ENCODE data around the gene QPCT. TPM values are rescaled to one million over a fixed set of nuclear protein-coding genes. Genes with fewer than 3 reads are reported as not detected.
A peak's percentile ranks its signal among the peaks of the same experiment; 100 is the strongest.

The QPCT gene
- total and polyA plus RNA-seq, 2 of the 4 experiments (the other 2 are of a cell fraction) = 1.9 to 2.2 TPM

DNA sequence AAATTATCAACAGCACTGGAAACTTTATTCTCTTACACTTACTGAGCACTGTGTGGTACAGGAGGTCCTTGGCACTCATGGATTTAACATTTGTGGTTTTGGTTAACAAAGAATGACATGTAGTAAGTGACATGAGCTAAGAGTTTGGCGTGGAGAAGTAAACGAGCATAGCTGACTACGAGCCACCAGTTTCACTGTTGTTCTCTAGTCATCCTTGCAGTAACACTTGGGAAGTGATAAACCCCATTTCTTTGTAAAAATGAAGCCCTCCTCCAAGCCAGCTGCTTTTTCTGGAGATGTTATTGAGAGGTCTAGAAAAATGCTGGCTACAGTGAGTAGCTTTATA lies 32.7 kb downstream of the QPCT start:
- Histone ChIP-seq H3K18ac (ENCODE audit: low read depth, low read length) (peak overlapping the region; percentile 59; the same call in 1 of the 2 replicates), H2AK9ac (replicated peaks; ENCODE audit: low read depth, low read length, poor library complexity) (no peak overlapping the region), H2BK5ac (ENCODE audit: low read depth, low read length, poor library complexity, severe bottlenecking) (peak overlapping the region; percentile 39), H3K14ac (replicated peaks; ENCODE audit: low read depth, low read length) (peak overlapping the region; percentile 24), H4K5ac (ENCODE audit: low read depth, low read length) (no peak overlapping the region), H3K9ac (ENCODE audit: low read depth, low read length) (no peak overlapping the region), H4K91ac (ENCODE audit: insufficient read depth, low read depth, low read length) (no peak overlapping the region), H2BK20ac (ENCODE audit: low read depth, low read length) (peak overlapping the region; percentile 42), H3K56ac (ENCODE audit: extremely low read depth, insufficient read depth, low read length) (no peak overlapping the region; the same call in 1 of the 2 replicates), H3K4me1 (ENCODE audit: control insufficient read depth, insufficient read depth, low read length) (peaks cover 9% of the 10 kb centered on the region), H2BK120ac (ENCODE audit: low read depth, low read length) (peak overlapping the region; percentile 26; the same call in 1 of the 2 replicates), H3K27me3 (ENCODE audit: control insufficient read depth, insufficient read depth, low read length) (no peaks in the 10 kb centered on the region), H3K4ac (ENCODE audit: low read depth, low read length) (peak overlapping the region; percentile 7; the same call in 1 of the 2 replicates), H2AK5ac (ENCODE audit: low read depth, low read length) (peak overlapping the region; percentile 2; the same call in 1 of the 2 replicates), H2AFZ (replicated peaks; ENCODE audit: low read length, poor library complexity) (no peak overlapping the region), H3K4me3 (ENCODE audit: insufficient read depth, low read depth, low read length) (peak overlapping the region; percentile 14; the same call in 1 of the 2 replicates), H3K79me1 (ENCODE audit: low read depth in 1 of 2, low read length in 2 of 2) (peaks cover 0 to 4% of the 10 kb centered on the region in 2 experiments; a peak in 1 of 4 replicates), H3K27ac (ENCODE audit: insufficient read depth, low read length) (peak overlapping the region; percentile 18; the same call in 1 of the 2 replicates), H4K8ac (ENCODE audit: low read depth in 2 of 2, low read length in 2 of 2) (no peak overlapping the region), H3K9me1 (ENCODE audit: insufficient read depth, low read length) (peaks cover 9% of the 10 kb centered on the region), H3K9me3 (ENCODE audit: control insufficient read depth, insufficient read depth, low read length) (no peaks in the 10 kb centered on the region), H4K20me1 (ENCODE audit: insufficient read depth, low read length) (no peaks in the 10 kb centered on the region), H3K23ac (ENCODE audit: low read depth, low read length) (peak overlapping the region; percentile 13; the same call in 1 of the 2 replicates), H3K36me3 (ENCODE audit: control insufficient read depth, insufficient read depth, low read length) (no peaks in the 10 kb centered on the region), H3K4me2 (ENCODE audit: low read depth, low read length) (peak overlapping the region; percentile 90), H2BK15ac (ENCODE audit: low read depth, low read length) (no peak overlapping the region; the same call in 2 of the 3 replicates)
- no CpG with 5 or more reads among the region's 3 CpGs for WGBS, 2 experiments (ENCODE audit: extremely low coverage in 2 of 2, insufficient read length in 1 of 2)
- intact Hi-C loops (cut with micrococcal nuclease) (no loop called here), dilution Hi-C loops (cut with HindIII; ENCODE audit: low sequenced_read_pairs, unreplicated experiment) (no loop called here), in situ Hi-C loops (cut with MboI; ENCODE audit: low sequenced_read_pairs) (no loop called here)
- TF ChIP-seq MAFK (IDR thresholded peaks at IDR 0.05; ENCODE audit: low read depth, low read length) (no peak), SMC3 (IDR thresholded peaks at IDR 0.05; ENCODE audit: low read depth, low read length) (no peak), RFX5 (IDR thresholded peaks at IDR 0.05; ENCODE audit: low read depth, low read length) (no peak), FOS (IDR thresholded peaks at IDR 0.05; ENCODE audit: low read depth, low read length) (no peak), BHLHE40 (IDR thresholded peaks at IDR 0.05; ENCODE audit: low read depth, low read length) (no peak), MAZ (IDR thresholded peaks at IDR 0.05; ENCODE audit: borderline replicate concordance, low read depth, low read length) (no peak), RAD21 (IDR thresholded peaks at IDR 0.05; ENCODE audit: low read length) (no peak), MXI1 (IDR thresholded peaks at IDR 0.05; ENCODE audit: borderline replicate concordance, low read depth, low read length) (no peak), NFE2L2 (IDR thresholded peaks at IDR 0.05; ENCODE audit: low read depth, low read length) (no peak)
- TF ChIP-seq, protein P1, sequence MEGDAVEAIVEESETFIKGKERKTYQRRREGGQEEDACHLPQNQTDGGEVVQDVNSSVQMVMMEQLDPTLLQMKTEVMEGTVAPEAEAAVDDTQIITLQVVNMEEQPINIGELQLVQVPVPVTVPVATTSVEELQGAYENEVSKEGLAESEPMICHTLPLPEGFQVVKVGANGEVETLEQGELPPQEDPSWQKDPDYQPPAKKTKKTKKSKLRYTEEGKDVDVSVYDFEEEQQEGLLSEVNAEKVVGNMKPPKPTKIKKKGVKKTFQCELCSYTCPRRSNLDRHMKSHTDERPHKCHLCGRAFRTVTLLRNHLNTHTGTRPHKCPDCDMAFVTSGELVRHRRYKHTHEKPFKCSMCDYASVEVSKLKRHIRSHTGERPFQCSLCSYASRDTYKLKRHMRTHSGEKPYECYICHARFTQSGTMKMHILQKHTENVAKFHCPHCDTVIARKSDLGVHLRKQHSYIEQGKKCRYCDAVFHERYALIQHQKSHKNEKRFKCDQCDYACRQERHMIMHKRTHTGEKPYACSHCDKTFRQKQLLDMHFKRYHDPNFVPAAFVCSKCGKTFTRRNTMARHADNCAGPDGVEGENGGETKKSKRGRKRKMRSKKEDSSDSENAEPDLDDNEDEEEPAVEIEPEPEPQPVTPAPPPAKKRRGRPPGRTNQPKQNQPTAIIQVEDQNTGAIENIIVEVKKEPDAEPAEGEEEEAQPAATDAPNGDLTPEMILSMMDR (conservative IDR thresholded peaks at IDR 0.05; ENCODE audit: low read depth, low read length) = no peak
- peak; percentile 56 for ATAC-seq (ENCODE audit: low read depth)
- ChIA-PET POLR2A (ENCODE audit: unreplicated experiment) (no interaction called here), CTCF (interaction anchor here (0.7 kb wide), 1 partner anchor 8 kb away, joined by 3 read pairs; no protein-coding TSS in a partner anchor)
- no TSS peak for BruUV-seq (replicated peaks)
- DNase-seq = peak; percentile 66

Measured in IMR-90 (cell line).